MM.1S (cell line): ENCODE results near the gene NBAS.

ENCODE experiments used
- CTCF ChIP-seq: fragments of 300-600 bp; sonication (generic); IDR thresholded peaks from 2 replicates; pipeline ENCODE4 v1.5.1; 2016; ENCODE audit warnings: antibody characterized with exemption, low read length, mixed read lengths
- EZH2 ChIP-seq: fragments of 300-600 bp; sonication (generic); optimal IDR thresholded peaks from 2 replicates; pipeline ENCODE3; 2017; ENCODE audit warnings: low read depth, mild to moderate bottlenecking, antibody characterized with exemption, low read length, mixed read lengths
- EZH2phosphoT487 ChIP-seq: fragments of 300-600 bp; sonication (generic); IDR thresholded peaks from 2 replicates; pipeline ENCODE4 v1.6.1; 2018; ENCODE audit warnings: antibody characterized with exemption, low read length

DNA sequence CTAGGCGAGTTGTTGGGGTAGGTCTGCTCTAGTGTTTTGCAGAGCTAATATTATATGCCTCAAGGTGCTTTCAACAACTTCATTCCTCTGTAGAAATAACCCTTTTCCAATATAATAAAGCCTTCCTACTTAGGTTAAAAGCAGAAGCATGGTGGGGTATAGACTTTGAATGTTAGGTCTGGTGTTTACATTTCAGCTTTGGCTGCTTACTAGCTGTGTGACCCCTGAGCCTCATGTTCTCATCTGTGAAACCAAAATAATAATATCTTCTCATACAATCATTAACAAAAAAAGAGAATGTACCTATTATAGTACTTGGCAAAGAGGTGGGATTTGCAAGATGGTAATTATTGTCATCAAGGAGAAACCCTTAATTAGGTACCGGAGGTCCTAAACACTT, 386.6 kb downstream of the NBAS start:
- TF ChIP-seq CTCF (no peak), EZH2phosphoT487 (no peak), EZH2 (no peak)
